GM21526 (cell line): ENCODE measurements around the gene SOST.

ENCODE experiments used
- ATAC-seq: cut with Tn5 transposase; IDR thresholded peaks from one replicate; pipeline ENCODE4 v1.9.1; 2021; ENCODE audit warnings: moderate library complexity; ENCODE audit not compliant: unreplicated experiment, low FRiP score

Gene SOST

GRCh38 chr17:43713494-43714162, 45.0 kb downstream of the SOST start:
- ATAC-seq: no peak

GRCh38 chr17:43712397-43712796, 46.2 kb downstream of the SOST start:
- no peak for ATAC-seq

GRCh38 chr17:43710101-43710500, 48.5 kb downstream of the SOST start:
- no peak for ATAC-seq

- no peak for ATAC-seq
Observed at GRCh38 chr17:43709210-43709609, 49.4 kb downstream of the SOST start.

- no peak for ATAC-seq
Observed at GRCh38 chr17:43707184-43707583, 51.4 kb downstream of the SOST start.

GRCh38 chr17:43706235-43706634, 52.4 kb downstream of the SOST start:
- ATAC-seq: no peak
